Uterus (tissue), 2 donors: ENCODE measurements around the gene NUDT22.

Experiments used
- CTCF ChIP-seq, 4 experiments: fragments of 200-600 bp in 2 of 4; fragments of 450-650 bp in 2 of 4; sonication (generic) in 2 of 4; IDR thresholded peaks; one replicate each; pipeline ENCODE4 v1.5.1; 2016 to 2019; ENCODE audit warnings: antibody characterized with exemption in 4 of 4, mild to moderate bottlenecking in 2 of 4, moderate library complexity in 1 of 4
- POLR2A ChIP-seq, 2 donors: fragments of 450-650 bp; IDR thresholded peaks; one replicate each; pipeline ENCODE4 v1.6.1; 2016; ENCODE audit warnings: antibody characterized with exemption in 2 of 2, mild to moderate bottlenecking in 1 of 2, moderate library complexity in 1 of 2

GRCh38 chr11:64235437-64236161 is 9.5 kb downstream of the NUDT22 start:
- TF ChIP-seq CTCF (IDR thresholded peaks at IDR 0.05) (no peak), POLR2A (IDR thresholded peaks at IDR 0.05) (no peak)
